Naive thymus-derived CD4-positive, alpha-beta T cell (primary cell): Measurements from ENCODE around the gene CNTN4. TPM values are rescaled to one million over a fixed set of nuclear protein-coding genes. Genes with fewer than 3 reads are reported as not detected.

Source experiments
- ATAC-seq: fragments of 150-1000 bp; cut with Tn5 transposase; 2 replicates; pipeline ENCODE4 v1.10.0; 2021; ENCODE audit warnings: mild to moderate bottlenecking, moderate library complexity
- CTCF ChIA-PET: fragments of 350-600 bp; sonication (Branson Sonifier 250); formaldehyde crosslinking; loops from one replicate; lab custom pipeline; 2021; ENCODE audit warnings: antibody characterized with exemption; lab: Charles Lee
- POLR2A ChIA-PET: fragments of 350-600 bp; sonication (Branson Sonifier 250); formaldehyde crosslinking; loops from one replicate; lab custom pipeline; 2021; ENCODE audit warnings: antibody characterized with exemption, inconsistent platforms; lab: Charles Lee
- DNase-seq, 9 donors: peaks; one replicate each; pipeline versions ENCODE4 v3.0.0 to v3.0.0-alpha.2; 2020 to 2022; ENCODE audit warnings: mixed read lengths in 1 of 9
- H3K27ac ChIP-seq: one replicate; pipeline ENCODE4 v1.7.0; 2013; ENCODE audit warnings: mild to moderate bottlenecking, low read depth, low read length, moderate library complexity
- H3K27me3 ChIP-seq, 2 donors: one replicate each; pipeline ENCODE4 v1.7.0; 2013; ENCODE audit warnings: low read length in 2 of 2, mild to moderate bottlenecking in 2 of 2, moderate library complexity in 2 of 2; ENCODE audit not compliant: control insufficient read depth in 2 of 2, insufficient read depth in 2 of 2
- H3K36me3 ChIP-seq, 3 experiments: 1 replicate in 2 of 3; 2 replicates in 1 of 3; pipeline ENCODE4 v1.7.0; 2013; ENCODE audit warnings: low read length in 3 of 3, mild to moderate bottlenecking in 3 of 3, moderate library complexity in 1 of 3; ENCODE audit not compliant: insufficient read depth in 3 of 3, control insufficient read depth in 2 of 3
- H3K4me1 ChIP-seq, 2 donors: one replicate each; pipeline ENCODE4 v1.7.0; 2013; ENCODE audit warnings: low read length in 2 of 2, mild to moderate bottlenecking in 2 of 2, moderate library complexity in 1 of 2; ENCODE audit not compliant: control insufficient read depth in 2 of 2, insufficient read depth in 2 of 2
- H3K4me3 ChIP-seq: 2 replicates; pipeline ENCODE4 v1.7.0; 2013; ENCODE audit warnings: mild to moderate bottlenecking, low read length
- H3K9me3 ChIP-seq, 3 experiments: 1 replicate in 2 of 3; 2 replicates in 1 of 3; pipeline ENCODE4 v1.7.0; 2013; ENCODE audit warnings: low read length in 3 of 3; ENCODE audit not compliant: control insufficient read depth in 2 of 3
- H3K27ac Mint-ChIP-seq, 9 donors: one replicate each; pipeline ENCODE4 v1.8.0; 2020 to 2022; ENCODE audit warnings: mixed read lengths in 9 of 9, mild to moderate bottlenecking in 8 of 9, moderate library complexity in 5 of 9, inconsistent platforms in 2 of 9
- H3K27me3 Mint-ChIP-seq, 5 donors: one replicate each; pipeline ENCODE4 v1.8.0; 2021 to 2022; ENCODE audit warnings: mixed read lengths in 5 of 5, mild to moderate bottlenecking in 1 of 5
- H3K36me3 Mint-ChIP-seq, 5 donors: one replicate each; pipeline ENCODE4 v1.8.0; 2020 to 2022; ENCODE audit warnings: mixed read lengths in 5 of 5, mild to moderate bottlenecking in 3 of 5, inconsistent platforms in 1 of 5
- H3K4me1 Mint-ChIP-seq, 7 donors: one replicate each; pipeline ENCODE4 v1.8.0; 2020 to 2022; ENCODE audit warnings: mixed read lengths in 7 of 7, mild to moderate bottlenecking in 3 of 7, inconsistent platforms in 1 of 7
- H3K4me3 Mint-ChIP-seq, 10 donors: one replicate each; pipeline ENCODE4 v1.8.0; 2020 to 2022; ENCODE audit warnings: mild to moderate bottlenecking in 10 of 10, mixed read lengths in 10 of 10, moderate library complexity in 6 of 10, inconsistent platforms in 2 of 10
- H3K9me3 Mint-ChIP-seq, 11 donors: one replicate each; pipeline ENCODE4 v1.8.0; 2020 to 2022; ENCODE audit warnings: mixed read lengths in 11 of 11, mild to moderate bottlenecking in 4 of 11, inconsistent platforms in 1 of 11, moderate library complexity in 1 of 11
- intact Hi-C, 2 donors: fragments of 100-400 bp; cut with micrococcal nuclease; formaldehyde crosslinking; loops; one replicate each; pipeline ENCODE4 v1.15.1; 2023
- polyA plus RNA-seq, 2 donors: library from polyadenylated mRNA; unstranded; fragments of 300-500 nt; fragmentation: Illumina TruSeq; gene quantifications; one replicate each; pipeline ENCODE4 v1.2.3, GENCODE V29; 2021
- total RNA-seq, 6 experiments: library from RNA in 5 of 6; stranded (reverse) in 5 of 6; gene quantifications; 1 replicate in 5 of 6; 2 replicates in 1 of 6; pipeline ENCODE4 v1.2.3 and lab custom pipeline; 2021 to 2026

CNTN4 gene
- total and polyA plus RNA-seq, 7 experiments from 2014 or later, result not detected

DNA sequence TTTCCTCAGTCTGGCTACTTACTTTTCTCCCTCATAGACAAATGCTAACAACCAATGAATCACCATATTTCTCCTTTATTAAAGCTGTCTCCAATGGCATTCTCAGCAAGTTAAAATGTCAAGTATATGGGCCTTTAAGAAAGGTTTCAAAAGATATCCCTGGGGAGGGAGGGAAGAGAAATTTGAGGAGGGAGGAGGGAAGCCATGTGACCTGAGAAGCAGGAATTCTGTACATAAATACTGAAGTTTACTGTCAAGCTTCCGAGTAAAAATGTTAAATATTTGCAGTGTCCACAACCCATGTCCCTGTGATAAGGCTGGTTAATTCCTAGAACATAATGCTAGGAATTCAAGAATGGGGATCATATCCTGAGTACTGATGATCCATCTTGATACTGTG, 175.9 kb downstream of the CNTN4 start:
- DNase-seq (no peak), ATAC-seq (no peak)
- Histone ChIP-seq H3K27ac (no peak overlapping the region), H3K9me3 (no peaks in the 10 kb centered on the region), H3K4me1 (no peaks in the 10 kb centered on the region), H3K27me3 (no peaks in the 10 kb centered on the region), H3K4me3 (no peak overlapping the region), H3K36me3 (no peaks in the 10 kb centered on the region)
- H3K4me3 Mint-ChIP-seq, result no peak overlapping the region
- ChIA-PET CTCF (no interaction called here), POLR2A (no interaction called here)
- H3K4me1 Mint-ChIP-seq, result no peaks in the 10 kb centered on the region
- H3K27ac Mint-ChIP-seq, result no peak overlapping the region
- peaks cover 0 to 9% (median 3%) of the 10 kb centered on the region in 5 donors for H3K27me3 Mint-ChIP-seq
- peaks cover 0 to 2% (median 0%) of the 10 kb centered on the region in 11 donors for H3K9me3 Mint-ChIP-seq
- no peaks in the 10 kb centered on the region for H3K36me3 Mint-ChIP-seq
- intact Hi-C loops, result no loop called here

DNA sequence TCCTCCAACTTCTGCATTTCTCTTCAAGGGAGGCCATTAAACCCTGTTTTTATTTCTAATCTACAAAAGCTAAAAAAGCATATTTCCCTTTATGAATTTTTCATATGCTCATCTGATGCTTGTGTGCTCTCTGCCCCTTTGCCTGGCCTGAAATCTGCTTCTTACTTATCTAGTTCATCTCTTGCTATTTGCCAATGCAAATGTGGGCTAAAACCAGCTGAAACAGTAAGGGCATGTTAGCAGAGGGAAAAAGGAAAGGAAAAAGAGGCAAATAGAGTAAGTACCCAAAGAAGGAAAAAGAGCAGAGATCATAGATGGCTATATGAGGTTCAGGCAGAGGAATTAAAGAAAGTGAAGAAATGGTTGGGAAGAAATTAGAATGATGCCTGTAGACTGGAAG, 185.2 kb downstream of the CNTN4 start:
- ChIA-PET CTCF (no interaction called here), POLR2A (no interaction called here)
- Mint-ChIP-seq H3K27ac (no peak overlapping the region), H3K9me3 (peaks cover 0 to 6% (median 0%) of the 10 kb centered on the region in 11 donors), H3K4me1 (no peaks in the 10 kb centered on the region), H3K4me3 (no peak overlapping the region), H3K27me3 (peaks cover 0 to 7% (median 0%) of the 10 kb centered on the region in 5 donors), H3K36me3 (no peaks in the 10 kb centered on the region)
- Histone ChIP-seq H3K27ac (no peak overlapping the region), H3K27me3 (no peaks in the 10 kb centered on the region), H3K9me3 (no peaks in the 10 kb centered on the region), H3K36me3 (no peaks in the 10 kb centered on the region), H3K4me3 (no peak overlapping the region), H3K4me1 (no peaks in the 10 kb centered on the region)
- no peak for ATAC-seq
- no peak for DNase-seq
- intact Hi-C loops, result no loop called here

DNA sequence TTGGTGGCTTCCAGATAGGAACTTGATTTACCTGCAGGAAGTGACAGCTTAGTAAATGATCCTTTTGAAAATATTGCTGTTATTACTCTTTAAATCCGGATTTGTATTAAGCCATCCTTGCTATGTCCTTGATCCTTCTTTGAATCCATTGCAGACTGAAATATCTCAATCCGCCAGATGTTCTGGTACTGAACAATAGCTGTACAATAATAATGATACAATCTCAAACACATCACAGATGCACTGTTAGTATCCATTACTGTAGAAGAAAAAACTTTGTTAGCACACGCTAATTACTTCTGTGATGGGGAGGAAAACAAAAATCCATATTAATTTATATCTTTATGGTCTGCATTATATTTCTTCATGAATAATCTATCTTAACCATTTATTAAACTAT, 202.3 kb downstream of the CNTN4 start:
- ATAC-seq (no peak), DNase-seq (no peak)
- intact Hi-C loops, result no loop called here
- no peaks in the 10 kb centered on the region for H3K36me3 ChIP-seq
- peaks cover 0 to 3% (median 0%) of the 10 kb centered on the region in 5 donors for H3K27me3 Mint-ChIP-seq
- H3K4me3 Mint-ChIP-seq, result no peak overlapping the region
- no peaks in the 10 kb centered on the region for H3K4me1 ChIP-seq
- H3K27me3 ChIP-seq, result no peaks in the 10 kb centered on the region
- no peaks in the 10 kb centered on the region for H3K4me1 Mint-ChIP-seq
- POLR2A ChIA-PET, result no interaction called here
- no peak overlapping the region for H3K27ac ChIP-seq
- no peak overlapping the region for H3K4me3 ChIP-seq
- H3K36me3 Mint-ChIP-seq, result no peaks in the 10 kb centered on the region
- no peak overlapping the region for H3K27ac Mint-ChIP-seq
- no peaks in the 10 kb centered on the region for H3K9me3 ChIP-seq
- CTCF ChIA-PET, result no interaction called here
- peaks cover 0 to 14% (median 0%) of the 10 kb centered on the region in 11 donors for H3K9me3 Mint-ChIP-seq

DNA sequence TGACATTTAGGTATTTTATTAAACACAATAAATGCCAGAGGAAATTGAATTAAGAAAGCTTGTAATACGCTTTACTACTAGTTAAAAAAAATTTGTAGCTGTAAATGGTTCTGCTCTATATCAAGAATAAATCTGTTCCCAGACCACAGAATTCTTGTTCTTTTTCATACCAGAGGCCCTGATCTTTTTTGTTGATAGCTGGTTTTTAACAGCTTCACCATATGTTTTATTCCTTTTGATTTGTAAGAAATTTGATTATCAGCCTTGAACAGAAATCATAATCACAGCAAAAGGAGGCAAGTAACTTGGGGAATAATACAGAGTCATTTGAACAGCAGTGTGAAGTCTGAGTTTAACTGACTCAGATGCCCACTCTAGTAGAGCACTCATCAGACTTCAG, 202.7 kb downstream of the CNTN4 start:
- Mint-ChIP-seq H3K27me3 (peaks cover 0 to 3% (median 0%) of the 10 kb centered on the region in 5 donors), H3K36me3 (no peaks in the 10 kb centered on the region), H3K4me3 (no peak overlapping the region), H3K27ac (no peak overlapping the region), H3K4me1 (no peaks in the 10 kb centered on the region), H3K9me3 (peaks cover 0 to 14% (median 0%) of the 10 kb centered on the region in 11 donors)
- Histone ChIP-seq H3K36me3 (no peaks in the 10 kb centered on the region), H3K9me3 (no peaks in the 10 kb centered on the region), H3K27ac (no peak overlapping the region), H3K27me3 (no peaks in the 10 kb centered on the region), H3K4me3 (no peak overlapping the region), H3K4me1 (no peaks in the 10 kb centered on the region)
- CTCF ChIA-PET, result no interaction called here
- no peak for ATAC-seq
- no peak for DNase-seq
- POLR2A ChIA-PET, result no interaction called here
- intact Hi-C loops, result no loop called here

DNA sequence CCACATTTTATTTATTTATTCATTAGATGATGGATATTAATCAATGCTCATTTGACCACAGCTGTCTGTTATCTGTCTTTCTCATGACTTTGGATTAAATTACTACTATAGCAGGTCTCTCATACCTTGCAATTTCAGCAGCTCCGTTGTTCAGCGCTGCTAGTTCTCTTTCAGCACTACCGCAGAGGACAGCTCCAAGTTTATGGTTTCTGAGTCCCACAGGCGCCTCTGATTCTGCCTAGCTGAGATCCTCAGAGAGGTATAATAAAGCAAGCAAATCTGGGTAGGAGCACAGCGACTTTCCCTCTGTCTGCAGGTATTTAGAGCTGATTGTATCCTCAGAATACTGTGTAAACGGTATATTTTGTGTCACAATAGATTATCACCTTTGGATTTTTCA, 204.9 kb downstream of the CNTN4 start:
- H3K9me3 Mint-ChIP-seq, result peaks cover 0 to 14% (median 2%) of the 10 kb centered on the region in 11 donors
- ChIA-PET POLR2A (no interaction called here), CTCF (no interaction called here)
- Histone ChIP-seq H3K4me3 (no peak overlapping the region), H3K36me3 (no peaks in the 10 kb centered on the region), H3K4me1 (no peaks in the 10 kb centered on the region), H3K27me3 (no peaks in the 10 kb centered on the region), H3K9me3 (no peaks in the 10 kb centered on the region), H3K27ac (no peak overlapping the region)
- H3K27me3 Mint-ChIP-seq, result peaks cover 0 to 3% (median 0%) of the 10 kb centered on the region in 5 donors
- H3K4me3 Mint-ChIP-seq, result no peak overlapping the region
- no peak overlapping the region for H3K27ac Mint-ChIP-seq
- no peaks in the 10 kb centered on the region for H3K36me3 Mint-ChIP-seq
- ATAC-seq (no peak), DNase-seq (no peak)
- intact Hi-C loops, result no loop called here
- H3K4me1 Mint-ChIP-seq, result no peaks in the 10 kb centered on the region

DNA sequence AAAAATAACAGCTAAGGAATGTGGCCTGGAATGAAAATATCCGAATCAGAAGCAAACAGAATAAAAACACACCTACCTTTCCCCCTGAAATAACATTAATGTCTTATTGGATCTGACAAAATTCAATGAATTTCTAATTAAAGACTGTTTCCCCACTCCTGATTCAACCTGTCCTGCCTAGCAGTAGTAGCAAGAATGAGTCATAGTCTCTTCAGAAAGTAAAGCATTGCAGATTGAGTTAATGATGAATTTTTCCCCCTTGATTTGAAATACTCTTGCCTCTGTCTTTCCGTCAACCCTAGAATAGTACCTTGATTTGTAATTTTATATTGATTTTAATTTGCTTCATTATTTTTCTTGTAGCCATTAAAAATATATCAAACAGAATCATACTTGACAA, 212.4 kb downstream of the CNTN4 start:
- no peak overlapping the region for H3K27ac Mint-ChIP-seq
- POLR2A ChIA-PET, result no interaction called here
- no peaks in the 10 kb centered on the region for H3K36me3 Mint-ChIP-seq
- ATAC-seq (no peak), DNase-seq (no peak)
- Histone ChIP-seq H3K27me3 (no peaks in the 10 kb centered on the region), H3K9me3 (no peaks in the 10 kb centered on the region), H3K27ac (no peak overlapping the region), H3K4me1 (no peaks in the 10 kb centered on the region), H3K36me3 (no peaks in the 10 kb centered on the region), H3K4me3 (no peak overlapping the region)
- H3K9me3 Mint-ChIP-seq, result peaks cover 0 to 6% (median 0%) of the 10 kb centered on the region in 11 donors
- no peaks in the 10 kb centered on the region for H3K4me1 Mint-ChIP-seq
- no peak overlapping the region for H3K4me3 Mint-ChIP-seq
- H3K27me3 Mint-ChIP-seq, result peaks cover 0 to 10% (median 0%) of the 10 kb centered on the region in 5 donors
- CTCF ChIA-PET, result no interaction called here
- intact Hi-C loops, result no loop called here

DNA sequence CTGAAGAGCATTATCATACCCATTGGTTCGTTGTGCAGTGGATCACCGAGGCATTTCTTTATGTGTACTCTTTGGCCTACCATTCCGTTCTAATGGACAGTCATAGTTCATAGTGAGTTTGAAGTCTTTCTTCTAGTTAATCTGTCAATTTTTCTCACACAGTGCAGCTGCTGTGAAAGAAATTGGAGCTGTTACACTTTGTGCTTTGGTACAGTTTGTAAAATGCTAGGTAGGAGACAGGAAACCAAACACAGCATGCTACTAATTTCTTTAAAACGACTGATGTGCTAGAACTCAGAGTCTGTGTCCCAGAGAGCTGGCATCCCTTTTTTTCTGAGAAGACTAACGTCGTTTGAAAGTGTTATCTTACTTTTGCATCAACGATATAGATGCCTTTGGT, 218.9 kb downstream of the CNTN4 start:
- Histone ChIP-seq H3K9me3 (no peaks in the 10 kb centered on the region), H3K4me1 (no peaks in the 10 kb centered on the region), H3K27me3 (no peaks in the 10 kb centered on the region), H3K4me3 (no peak overlapping the region), H3K36me3 (no peaks in the 10 kb centered on the region), H3K27ac (no peak overlapping the region)
- ChIA-PET POLR2A (no interaction called here), CTCF (no interaction called here)
- H3K4me3 Mint-ChIP-seq, result no peak overlapping the region
- no peak overlapping the region for H3K27ac Mint-ChIP-seq
- ATAC-seq (no peak), DNase-seq (no peak)
- intact Hi-C loops, result no loop called here
- H3K9me3 Mint-ChIP-seq, result peaks cover 0 to 4% (median 0%) of the 10 kb centered on the region in 11 donors
- H3K36me3 Mint-ChIP-seq, result no peaks in the 10 kb centered on the region
- no peaks in the 10 kb centered on the region for H3K27me3 Mint-ChIP-seq
- H3K4me1 Mint-ChIP-seq, result no peaks in the 10 kb centered on the region
